ENCODE data around the gene KDM7A.

GRCh38 chr7:140176122-140176701, 571 bp downstream of the KDM7A start:
- no peak for TF ChIP-seq CTCF (IDR thresholded peaks at IDR 0.05)
- TF ChIP-seq POLR2A (IDR thresholded peaks at IDR 0.05), result no peak

Measured in tibial nerve (tissue), 3 donors.